ENCODE results near the gene AGO1.
"Not testable (repeated sequence)": the region's sequence is repeated elsewhere in the genome, so short reads cannot be mapped to it uniquely, and the experiment has no call there.

The AGO1 gene

GRCh38 chr1:35962952-35963351, 79.9 kb downstream of the AGO1 start:
- H3K9me3 Mint-ChIP-seq = peaks cover 7% of the 10 kb centered on the region
- H3K27me3 Mint-ChIP-seq = no peaks in the 10 kb centered on the region
- H3K27ac Mint-ChIP-seq = no peak overlapping the region
- H3K4me1 Mint-ChIP-seq = no peaks in the 10 kb centered on the region
- no peak for ATAC-seq
- H3K36me3 Mint-ChIP-seq = peaks cover 14% of the 10 kb centered on the region
- H3K4me3 Mint-ChIP-seq = no peak overlapping the region

- not testable (repeated sequence) for H3K27ac Mint-ChIP-seq, ATAC-seq, H3K4me3 Mint-ChIP-seq, H3K4me1 Mint-ChIP-seq, H3K27me3 Mint-ChIP-seq
- H3K9me3 Mint-ChIP-seq = peaks cover 14% of the 10 kb centered on the region
- peaks cover 27% of the 10 kb centered on the region for H3K36me3 Mint-ChIP-seq
These were observed 81.3 kb downstream of the AGO1 start for GRCh38 chr1:35964277-35964676.

GRCh38 chr1:35968396-35968795, 85.4 kb downstream of the AGO1 start:
- peaks cover 13% of the 10 kb centered on the region for H3K9me3 Mint-ChIP-seq
- H3K4me3 Mint-ChIP-seq = no peak overlapping the region
- H3K27ac Mint-ChIP-seq = no peak overlapping the region
- H3K4me1 Mint-ChIP-seq = no peaks in the 10 kb centered on the region
- peaks cover 41% of the 10 kb centered on the region for H3K36me3 Mint-ChIP-seq
- ATAC-seq = no peak
- H3K27me3 Mint-ChIP-seq = no peaks in the 10 kb centered on the region

- H3K4me3 Mint-ChIP-seq = no peak overlapping the region
- peaks cover 67% of the 10 kb centered on the region for H3K36me3 Mint-ChIP-seq
- H3K27ac Mint-ChIP-seq = no peak overlapping the region
These were observed 88.6 kb downstream of the AGO1 start for GRCh38 chr1:35971601-35972000.

GRCh38 chr1:35972631-35973030, 89.6 kb downstream of the AGO1 start:
- H3K27me3 Mint-ChIP-seq, H3K27ac Mint-ChIP-seq, H3K4me3 Mint-ChIP-seq, H3K4me1 Mint-ChIP-seq, ATAC-seq, H3K9me3 Mint-ChIP-seq: not testable (repeated sequence)
- peaks cover 66% of the 10 kb centered on the region for H3K36me3 Mint-ChIP-seq

More at GRCh38 chr1:35971601-35972000, 88.6 kb downstream of the AGO1 start:
- ATAC-seq = no peak
- Mint-ChIP-seq H3K9me3 (peaks cover 7% of the 10 kb centered on the region), H3K4me1 (peaks cover 5% of the 10 kb centered on the region), H3K27me3 (no peaks in the 10 kb centered on the region)

- Mint-ChIP-seq H3K36me3 (peaks cover 64% of the 10 kb centered on the region), H3K4me1 (no peaks in the 10 kb centered on the region), H3K4me3 (no peak overlapping the region), H3K9me3 (no peaks in the 10 kb centered on the region), H3K27me3 (no peaks in the 10 kb centered on the region), H3K27ac (no peak overlapping the region)
- no peak for ATAC-seq
These were observed 97.1 kb downstream of the AGO1 start for GRCh38 chr1:35980090-35980489.

Data from stimulated activated memory B cell treated with anti-CD40 and anti-IgM and Interleukin-4, amounts not matched to agents 10 μg/mL and 1 μg/mL and 100 μg/mL, for 72 hours (primary cell).